Liver (tissue), 3 donors: ENCODE data around the gene ALG3.

Experiments used
- ATF3 ChIP-seq: IDR thresholded peaks from 2 replicates; pipeline ENCODE4 v1.6.1; 2016; ENCODE audit warnings: antibody characterized with exemption
- GABPA ChIP-seq, 2 donors: IDR thresholded peaks in 1 of 2; conservative IDR thresholded peaks in 1 of 2; 2 replicates each; pipeline ENCODE4 v1.6.1; 2016; ENCODE audit warnings: antibody characterized with exemption in 2 of 2, mild to moderate bottlenecking in 1 of 2, moderate library complexity in 1 of 2
- JUND ChIP-seq, 2 donors: IDR thresholded peaks; 2 replicates each; pipeline ENCODE4 v1.6.1; 2016; ENCODE audit warnings: antibody characterized with exemption in 2 of 2
- MAX ChIP-seq: IDR thresholded peaks from 2 replicates; pipeline ENCODE4 v1.6.1; 2016; ENCODE audit warnings: antibody characterized with exemption
- NR2F2 ChIP-seq: IDR thresholded peaks from 2 replicates; pipeline ENCODE4 v1.6.1; 2016; ENCODE audit warnings: antibody characterized with exemption
- RAD21 ChIP-seq, 2 donors: IDR thresholded peaks; 2 replicates each; pipeline ENCODE4 v1.6.1; 2016; ENCODE audit warnings: antibody characterized with exemption in 2 of 2, mild to moderate bottlenecking in 2 of 2
- RXRA ChIP-seq, 2 donors: IDR thresholded peaks; 2 replicates each; pipeline ENCODE4 v1.6.1; 2017 to 2018; ENCODE audit warnings: antibody characterized with exemption in 2 of 2, mild to moderate bottlenecking in 1 of 2
- SP1 ChIP-seq: IDR thresholded peaks from 2 replicates; pipeline ENCODE4 v1.6.1; 2018; ENCODE audit warnings: antibody characterized with exemption, mild to moderate bottlenecking
- TAF1 ChIP-seq: conservative IDR thresholded peaks from 2 replicates; pipeline ENCODE4 v1.6.1; 2016; ENCODE audit warnings: antibody characterized with exemption, mild to moderate bottlenecking
- YY1 ChIP-seq: IDR thresholded peaks from 2 replicates; pipeline ENCODE4 v1.6.1; 2016; ENCODE audit warnings: antibody characterized with exemption, mild to moderate bottlenecking
- TF ChIP-seq, protein P1 (sequence below): fragments of 150-350 bp; IDR thresholded peaks from 2 replicates; pipeline ENCODE4 v1.5.1; 2017; ENCODE audit warnings: improper control_type of control experiment, low read depth, low read length; ENCODE audit not compliant: missing input control
- TF ChIP-seq, protein P2 (sequence below): IDR thresholded peaks from 2 replicates; pipeline ENCODE4 v1.6.1; 2016; ENCODE audit warnings: antibody characterized with exemption
- donor health status: healthy.
- donor health status: healthy.

GRCh38 chr3:184238246-184238818 is 10.4 kb downstream of the ALG3 start:
- TF ChIP-seq, protein P1, sequence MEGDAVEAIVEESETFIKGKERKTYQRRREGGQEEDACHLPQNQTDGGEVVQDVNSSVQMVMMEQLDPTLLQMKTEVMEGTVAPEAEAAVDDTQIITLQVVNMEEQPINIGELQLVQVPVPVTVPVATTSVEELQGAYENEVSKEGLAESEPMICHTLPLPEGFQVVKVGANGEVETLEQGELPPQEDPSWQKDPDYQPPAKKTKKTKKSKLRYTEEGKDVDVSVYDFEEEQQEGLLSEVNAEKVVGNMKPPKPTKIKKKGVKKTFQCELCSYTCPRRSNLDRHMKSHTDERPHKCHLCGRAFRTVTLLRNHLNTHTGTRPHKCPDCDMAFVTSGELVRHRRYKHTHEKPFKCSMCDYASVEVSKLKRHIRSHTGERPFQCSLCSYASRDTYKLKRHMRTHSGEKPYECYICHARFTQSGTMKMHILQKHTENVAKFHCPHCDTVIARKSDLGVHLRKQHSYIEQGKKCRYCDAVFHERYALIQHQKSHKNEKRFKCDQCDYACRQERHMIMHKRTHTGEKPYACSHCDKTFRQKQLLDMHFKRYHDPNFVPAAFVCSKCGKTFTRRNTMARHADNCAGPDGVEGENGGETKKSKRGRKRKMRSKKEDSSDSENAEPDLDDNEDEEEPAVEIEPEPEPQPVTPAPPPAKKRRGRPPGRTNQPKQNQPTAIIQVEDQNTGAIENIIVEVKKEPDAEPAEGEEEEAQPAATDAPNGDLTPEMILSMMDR = no peak
- TF ChIP-seq ATF3 = no peak
- TF ChIP-seq MAX = no peak
- TF ChIP-seq SP1 = no peak
- TF ChIP-seq YY1 = no peak
- TF ChIP-seq, protein P2, sequence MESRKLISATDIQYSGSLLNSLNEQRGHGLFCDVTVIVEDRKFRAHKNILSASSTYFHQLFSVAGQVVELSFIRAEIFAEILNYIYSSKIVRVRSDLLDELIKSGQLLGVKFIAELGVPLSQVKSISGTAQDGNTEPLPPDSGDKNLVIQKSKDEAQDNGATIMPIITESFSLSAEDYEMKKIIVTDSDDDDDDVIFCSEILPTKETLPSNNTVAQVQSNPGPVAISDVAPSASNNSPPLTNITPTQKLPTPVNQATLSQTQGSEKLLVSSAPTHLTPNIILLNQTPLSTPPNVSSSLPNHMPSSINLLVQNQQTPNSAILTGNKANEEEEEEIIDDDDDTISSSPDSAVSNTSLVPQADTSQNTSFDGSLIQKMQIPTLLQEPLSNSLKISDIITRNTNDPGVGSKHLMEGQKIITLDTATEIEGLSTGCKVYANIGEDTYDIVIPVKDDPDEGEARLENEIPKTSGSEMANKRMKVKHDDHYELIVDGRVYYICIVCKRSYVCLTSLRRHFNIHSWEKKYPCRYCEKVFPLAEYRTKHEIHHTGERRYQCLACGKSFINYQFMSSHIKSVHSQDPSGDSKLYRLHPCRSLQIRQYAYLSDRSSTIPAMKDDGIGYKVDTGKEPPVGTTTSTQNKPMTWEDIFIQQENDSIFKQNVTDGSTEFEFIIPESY = no peak
- TF ChIP-seq TAF1 = no peak
- no peak for TF ChIP-seq NR2F2
- no peak for TF ChIP-seq RXRA (IDR thresholded peaks at IDR 0.05)
- no peak for TF ChIP-seq RAD21 (IDR thresholded peaks at IDR 0.05)
- TF ChIP-seq JUND (IDR thresholded peaks at IDR 0.05) = no peak
- no peak for TF ChIP-seq GABPA (IDR thresholded peaks at IDR 0.05 in 1 of 2, conservative IDR thresholded peaks at IDR 0.05 in 1 of 2)
